Measurements from ENCODE around the gene DNASE2B.

Gene DNASE2B

DNA sequence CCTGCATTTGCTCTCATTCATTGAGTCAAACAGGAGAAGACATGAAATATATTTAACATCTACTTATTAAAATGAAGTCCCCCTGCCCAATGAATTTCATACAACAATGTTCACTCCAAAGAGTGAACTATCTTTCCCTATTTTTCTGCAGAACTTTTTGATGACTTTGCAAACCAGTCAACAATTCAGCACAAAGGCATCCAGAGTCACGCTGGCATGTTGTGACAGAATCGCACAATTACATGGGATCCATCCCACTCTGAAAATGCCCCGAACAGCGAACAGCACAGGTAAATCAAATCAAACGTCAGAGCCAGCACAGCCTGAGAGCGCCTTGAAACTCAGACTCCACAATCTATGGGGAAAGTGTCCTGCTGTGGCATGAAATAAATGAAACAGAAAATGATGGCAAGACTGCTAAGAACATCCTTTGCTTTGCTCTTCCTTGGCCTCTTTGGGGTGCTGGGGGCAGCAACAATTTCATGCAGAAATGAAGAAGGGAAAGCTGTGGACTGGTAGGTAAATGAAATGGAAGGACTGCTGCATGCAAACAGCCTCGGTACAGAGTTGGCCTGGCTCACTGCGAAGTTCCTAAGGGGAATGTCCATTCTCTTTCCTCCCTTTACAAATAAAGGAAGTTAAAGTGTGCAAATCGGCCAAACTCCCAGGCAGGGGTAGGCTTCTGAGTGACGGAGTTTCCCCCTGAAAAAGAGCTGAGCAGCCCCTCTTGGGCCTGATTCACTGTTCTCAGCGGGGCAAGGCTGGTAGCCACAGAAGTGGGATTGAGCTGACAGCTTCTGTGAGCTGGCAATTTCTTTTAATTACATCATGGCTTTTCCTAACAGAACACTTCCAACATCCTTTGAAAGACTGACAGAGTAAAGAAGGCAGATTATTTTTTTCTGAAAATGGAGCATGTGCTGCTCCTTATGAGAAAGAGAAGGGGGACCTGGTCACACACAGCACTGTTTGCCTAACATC, at the start of gene DNASE2B:
DNASE2B (plus strand) TSS at position 310 of the 981 bp plus-strand sequence; CDS start at position 391, 81 bp downstream.
- DNase-seq (ENCODE audit: low read depth) = no peak

GRCh38 chr1:84348759-84349158, 49.5 kb upstream of the DNASE2B start:
- no peak for DNase-seq (ENCODE audit: low read depth)

DNA sequence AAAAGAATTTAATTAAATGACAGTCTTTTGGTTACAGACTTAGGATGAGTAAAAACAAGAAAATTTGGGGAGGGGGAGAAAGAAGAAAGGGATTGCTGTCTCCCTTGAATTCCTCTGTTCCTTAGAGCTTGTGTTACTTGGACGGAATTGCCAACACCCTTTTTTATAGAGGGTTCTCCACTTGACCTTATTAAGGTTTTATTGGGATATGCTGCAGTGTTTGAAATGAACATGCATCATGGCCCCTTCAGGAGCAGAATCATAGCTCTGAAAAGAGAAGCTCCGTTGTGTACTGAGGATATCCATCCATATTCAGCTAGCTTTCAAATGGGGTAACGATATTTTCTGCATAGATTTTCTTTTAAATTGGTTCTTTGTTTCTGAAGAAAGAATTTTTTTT, 48.2 kb upstream of the DNASE2B start:
- DNase-seq (ENCODE audit: low read depth) = no peak

DNA sequence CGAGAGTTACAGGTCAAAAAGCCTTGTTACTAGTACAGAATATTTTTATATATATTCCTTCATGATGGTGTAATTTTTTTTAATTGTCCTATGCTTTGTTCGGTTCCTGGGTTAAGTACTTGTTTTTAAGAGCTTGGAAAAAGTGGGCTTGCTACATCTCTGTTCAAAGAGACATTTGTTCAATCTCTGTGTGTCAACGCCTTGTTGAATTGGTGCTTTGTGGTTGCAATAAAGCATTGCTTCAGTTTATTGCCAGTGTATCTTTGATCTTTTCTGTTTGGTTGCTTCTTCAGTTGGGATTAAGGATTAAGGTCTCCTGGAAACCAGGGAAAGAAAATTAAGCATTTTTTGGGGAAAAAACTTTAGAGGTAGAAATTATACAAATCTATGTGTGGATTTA, 47.7 kb upstream of the DNASE2B start:
- DNase-seq (ENCODE audit: low read depth) = no peak

GRCh38 chr1:84352298-84353106, 45.8 kb upstream of the DNASE2B start:
- DNase-seq (ENCODE audit: low read depth) = no peak

- DNase-seq (ENCODE audit: low read depth) = no peak
Observed at GRCh38 chr1:84353695-84354094, 44.6 kb upstream of the DNASE2B start.

DNA sequence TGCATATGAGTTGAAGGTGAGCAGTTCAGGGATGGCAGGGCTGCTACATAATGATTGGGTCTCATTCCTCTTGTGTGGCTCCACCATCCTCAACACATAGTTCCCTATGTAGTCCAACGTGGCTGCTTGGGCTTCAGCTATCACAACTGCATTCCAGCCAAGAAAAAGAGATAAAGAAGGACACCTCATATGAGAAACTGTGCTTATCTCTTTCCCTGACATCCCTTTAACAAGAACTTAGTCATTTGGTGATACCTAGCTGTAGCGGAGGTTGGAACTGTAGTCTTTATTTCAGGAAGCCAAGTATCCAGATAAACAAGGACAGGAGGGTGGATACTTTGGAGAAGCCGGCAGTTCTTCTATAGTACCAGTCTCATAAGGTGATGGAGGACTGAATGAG, 42.7 kb upstream of the DNASE2B start:
- no peak for DNase-seq (ENCODE audit: low read depth)

DNA sequence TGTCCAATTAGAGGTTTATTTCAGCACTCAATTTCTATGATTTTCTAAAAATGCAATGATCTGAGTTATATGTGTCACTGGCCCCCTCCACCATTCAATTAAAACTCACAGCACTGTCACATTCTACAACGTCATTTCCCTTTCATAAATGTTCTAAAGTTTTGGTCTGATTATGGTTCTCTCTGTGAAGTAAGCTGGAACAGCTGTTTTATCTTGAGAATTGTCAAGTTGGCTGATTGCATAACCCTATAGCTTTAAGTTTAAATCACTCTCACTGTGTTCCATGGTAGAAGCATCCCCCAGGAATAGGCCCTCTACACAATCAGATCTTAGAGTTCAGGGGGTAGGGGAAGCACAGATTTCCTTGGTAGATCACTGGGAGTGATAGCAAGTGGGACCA, 41.4 kb upstream of the DNASE2B start:
- no peak for DNase-seq (ENCODE audit: low read depth)

- no peak for DNase-seq (ENCODE audit: low read depth)
Observed at GRCh38 chr1:84358695-84359094, 39.6 kb upstream of the DNASE2B start.

DNA sequence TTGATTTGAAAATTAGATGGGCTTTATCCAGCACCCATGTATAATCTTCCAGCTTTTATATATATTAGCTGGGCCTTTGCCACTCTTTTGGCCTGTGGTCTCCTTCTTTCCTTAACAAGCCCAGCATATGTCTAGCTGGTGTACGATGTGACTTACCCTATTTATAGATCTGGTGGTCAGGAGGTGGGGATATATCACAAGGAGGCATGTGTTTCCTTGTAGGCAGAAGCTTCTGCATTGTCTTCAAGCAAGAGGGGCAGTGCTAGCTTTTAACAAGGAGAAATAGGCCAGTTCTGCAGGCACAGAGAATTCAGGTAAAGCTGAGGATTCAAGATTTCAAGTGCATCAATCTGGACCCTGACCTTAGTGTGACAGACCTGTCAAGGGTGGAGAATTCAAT, 38.0 kb upstream of the DNASE2B start:
- no peak for DNase-seq (ENCODE audit: low read depth)

DNA sequence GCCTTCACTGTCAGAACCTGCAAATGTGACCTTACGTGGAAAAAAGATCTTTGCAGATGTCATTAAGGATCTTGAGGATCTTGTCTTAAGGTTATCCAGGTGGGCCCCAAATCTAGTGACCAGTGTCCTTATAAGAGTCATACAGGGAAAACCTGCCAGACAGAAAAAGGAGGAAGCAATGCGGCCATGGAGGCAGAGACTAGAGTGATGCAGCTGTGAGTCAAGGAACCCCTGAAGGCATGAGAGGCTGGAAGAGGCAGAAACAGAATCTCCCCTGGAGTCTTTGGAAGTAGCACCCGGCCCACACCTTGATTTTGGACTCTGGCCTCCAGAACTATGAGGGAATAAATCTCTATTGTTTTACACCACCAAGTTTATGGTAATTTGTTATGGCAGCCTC, 36.5 kb upstream of the DNASE2B start:
- no peak for DNase-seq (ENCODE audit: low read depth)

DNA sequence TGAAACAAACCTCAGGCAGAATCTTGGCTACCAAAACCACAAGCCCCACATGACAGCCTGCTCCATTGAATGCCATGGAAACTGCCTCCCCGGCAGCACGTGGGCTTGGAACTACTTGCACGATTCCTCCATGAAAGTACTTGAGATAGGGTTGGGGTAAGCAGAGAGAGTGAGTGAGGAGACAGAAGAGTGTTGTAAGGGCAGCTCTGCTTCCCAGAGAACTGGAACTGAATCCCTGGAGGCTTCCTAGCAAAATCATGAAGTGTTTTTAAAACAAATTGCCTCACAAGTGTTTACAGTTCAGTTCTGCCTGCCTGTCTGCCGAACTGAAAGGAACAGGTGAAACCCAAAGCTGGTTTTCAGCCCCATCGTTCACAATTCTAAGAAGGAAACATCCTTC, 35.3 kb upstream of the DNASE2B start:
- no peak for DNase-seq (ENCODE audit: low read depth)

GRCh38 chr1:84363622-84364021, 34.7 kb upstream of the DNASE2B start:
- DNase-seq (ENCODE audit: low read depth) = no peak

DNA sequence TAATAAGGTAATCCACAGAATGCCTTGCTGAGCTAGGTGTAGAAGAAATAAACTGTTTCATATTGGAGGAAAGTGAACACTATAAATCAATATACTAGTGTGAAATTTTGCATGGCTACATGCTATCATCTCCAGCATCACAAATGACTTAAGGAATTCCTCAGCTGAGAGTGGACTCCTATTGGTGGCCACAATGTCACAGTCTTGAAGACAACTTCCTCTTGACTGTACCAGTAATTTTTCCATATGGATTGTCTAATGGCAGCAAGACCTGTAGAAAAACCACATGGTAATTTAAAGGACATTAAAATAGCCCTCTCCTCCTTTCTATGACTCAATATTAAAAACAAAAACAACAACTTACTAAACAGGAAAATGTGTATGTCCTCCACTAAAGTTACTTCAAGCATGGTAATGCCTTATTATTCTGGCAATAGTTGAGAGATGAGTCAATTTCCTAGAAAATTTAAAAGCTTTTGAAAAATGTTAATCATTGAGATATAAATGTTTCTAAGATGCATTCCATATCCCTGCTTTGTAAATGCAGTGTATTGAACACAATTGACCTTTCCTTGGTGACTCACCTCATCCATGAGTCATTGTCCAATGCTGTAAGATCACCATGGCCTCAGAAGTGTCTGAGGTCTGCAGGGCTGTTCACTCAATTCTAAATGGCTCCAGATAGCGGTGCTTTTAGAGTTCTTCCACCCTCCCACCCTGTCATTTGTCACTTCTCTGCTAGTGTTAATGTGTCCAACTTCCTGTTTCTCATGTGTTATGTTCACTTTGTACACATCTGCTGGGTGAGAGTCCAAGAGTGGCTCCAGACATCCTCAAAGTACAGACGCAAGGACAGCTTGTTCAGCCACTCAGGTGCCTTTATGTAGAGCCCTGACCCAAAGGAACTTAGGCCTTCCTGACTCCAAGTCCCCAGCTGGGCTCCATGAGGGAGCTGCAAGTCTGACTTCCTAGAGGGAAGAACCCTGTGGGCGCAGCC, 32.8 kb upstream of the DNASE2B start:
- DNase-seq (ENCODE audit: low read depth) = no peak

DNA sequence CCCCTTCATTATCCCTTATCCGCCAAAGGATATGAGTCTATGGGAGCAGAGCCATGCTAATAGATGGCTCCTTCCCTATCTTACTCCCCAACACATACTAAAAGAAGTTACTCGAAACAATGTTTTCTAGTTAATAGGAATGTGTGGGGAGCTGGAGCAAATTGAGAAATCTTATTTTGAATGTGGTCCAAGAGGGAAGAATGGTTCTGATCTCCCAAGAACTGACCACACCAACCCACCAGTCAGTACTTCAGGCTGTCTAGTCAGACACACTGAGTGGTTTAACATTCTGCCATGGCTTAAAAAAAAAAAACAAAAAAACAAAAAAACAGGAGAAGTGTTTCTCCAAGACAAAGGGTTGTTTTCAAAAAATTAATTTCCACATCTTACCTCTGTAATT, 31.5 kb upstream of the DNASE2B start:
- DNase-seq (ENCODE audit: low read depth) = no peak

- no peak for DNase-seq (ENCODE audit: low read depth)
Observed at GRCh38 chr1:84367219-84367618, 31.1 kb upstream of the DNASE2B start.

GRCh38 chr1:84368441-84368840, 29.8 kb upstream of the DNASE2B start:
- no peak for DNase-seq (ENCODE audit: low read depth)

GRCh38 chr1:84370266-84370665, 28.0 kb upstream of the DNASE2B start:
- DNase-seq (ENCODE audit: low read depth) = no peak

DNA sequence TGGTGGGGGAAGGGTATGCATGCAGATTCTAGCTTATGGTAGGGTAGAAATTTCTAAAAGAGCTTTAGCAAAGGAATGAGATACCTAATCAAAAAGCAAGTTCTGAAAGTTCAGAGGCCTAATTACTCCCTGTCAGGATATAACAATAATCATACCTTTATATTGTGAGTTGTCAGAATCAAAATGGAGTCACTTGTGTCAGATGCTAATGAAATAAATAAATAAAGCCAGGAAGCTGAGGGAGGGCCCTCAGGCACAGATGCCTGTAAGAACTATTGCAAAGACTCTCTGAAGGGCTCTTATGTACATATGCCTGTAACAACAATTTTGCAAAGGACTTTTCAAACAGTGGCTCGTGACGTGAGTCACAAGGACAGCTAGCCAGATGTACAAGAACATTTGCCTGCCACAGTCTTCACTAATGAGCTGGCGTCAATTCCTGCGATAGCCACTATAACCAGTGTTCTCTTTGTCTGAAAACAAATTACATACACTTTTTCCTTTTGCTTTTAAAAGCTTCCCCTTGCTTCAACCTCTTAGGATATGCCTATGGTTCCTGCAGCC, 27.4 kb upstream of the DNASE2B start:
- DNase-seq (ENCODE audit: low read depth) = no peak

GRCh38 chr1:84373436-84374141, 24.7 kb upstream of the DNASE2B start:
- DNase-seq (ENCODE audit: low read depth) = no peak

All from activated T-cell treated with anti-CD3 and anti-CD28 coated beads for 24 hours (primary cell).